ENCODE data around the gene TMEM132C.

GRCh38 chr12:128661226-128661569 lies 394.2 kb downstream of the TMEM132C start:
- TF ChIP-seq POLR2A (IDR thresholded peaks at IDR 0.05) (no peak), CTCF (IDR thresholded peaks at IDR 0.05) (no peak), POLR2AphosphoS5 (IDR thresholded peaks at IDR 0.05) (no peak)
